ENCODE data around the gene NFATC2.

- TF ChIP-seq CTCF (conservative IDR thresholded peaks at IDR 0.05; ENCODE audit: low read depth, low read length) (no peak), USF2 (IDR thresholded peaks at IDR 0.05; ENCODE audit: low read depth, low read length) (no peak), POLR2A (IDR thresholded peaks at IDR 0.05; ENCODE audit: low read depth, low read length) (no peak), MAZ (IDR thresholded peaks at IDR 0.05; ENCODE audit: borderline replicate concordance, low read depth, low read length) (no peak), ELK1 (IDR thresholded peaks at IDR 0.05; ENCODE audit: borderline replicate concordance, low read depth, low read length) (no peak), RFX5 (IDR thresholded peaks at IDR 0.05; ENCODE audit: low read depth, low read length) (no peak), CEBPB (IDR thresholded peaks at IDR 0.05; ENCODE audit: low read depth, low read length) (no peak), NFE2L2 (IDR thresholded peaks at IDR 0.05; ENCODE audit: low read depth, low read length) (no peak), CHD1 (IDR thresholded peaks at IDR 0.05; ENCODE audit: low read depth, low read length) (no peak), MXI1 (IDR thresholded peaks at IDR 0.05; ENCODE audit: borderline replicate concordance, low read depth, low read length) (no peak)
Observed at GRCh38 chr20:51416532-51417249, 125.8 kb downstream of the NFATC2 start.

All from IMR-90 (cell line).